Uterus (tissue), 4 donors: ENCODE results near the gene TIFAB. TPM values are rescaled to one million over a fixed set of nuclear protein-coding genes. Genes with fewer than 3 reads are reported as not detected.

Experiments
- DNase-seq, 2 donors: peaks; one replicate each; pipeline ENCODE4 v3.0.0-alpha.2; 2019 to 2020
- H3K27ac ChIP-seq, 2 donors: fragments of 200-600 bp; sonication (generic); 1 replicate in 1 of 2; 2 replicates in 1 of 2; pipeline ENCODE4 v1.5.1; 2016 to 2018
- H3K27me3 ChIP-seq, 2 donors: fragments of 200-600 bp; sonication (generic); one replicate each; pipeline ENCODE4 v1.5.1; 2018 to 2019; ENCODE audit warnings: control low read depth in 1 of 2
- H3K36me3 ChIP-seq, 2 donors: fragments of 200-600 bp; sonication (generic); one replicate each; pipeline ENCODE4 v1.5.1; 2019; ENCODE audit warnings: control low read depth in 1 of 2
- H3K4me1 ChIP-seq, 2 donors: fragments of 200-600 bp; sonication (generic); one replicate each; pipeline ENCODE4 v1.5.1; 2018 to 2019; ENCODE audit warnings: control low read depth in 1 of 2
- H3K4me3 ChIP-seq, 2 donors: fragments of 200-600 bp; sonication (generic); 1 replicate in 1 of 2; 2 replicates in 1 of 2; pipeline ENCODE4 v1.5.1; 2018 to 2019; ENCODE audit warnings: mild to moderate bottlenecking in 1 of 2
- H3K9me3 ChIP-seq, 2 donors: fragments of 200-600 bp; sonication (generic); one replicate each; pipeline ENCODE4 v1.5.1; 2019; ENCODE audit warnings: control low read depth in 1 of 2
- CTCF ChIP-seq, 4 experiments: fragments of 200-600 bp in 2 of 4; fragments of 450-650 bp in 2 of 4; sonication (generic) in 2 of 4; IDR thresholded peaks; one replicate each; pipeline ENCODE4 v1.5.1; 2016 to 2019; ENCODE audit warnings: antibody characterized with exemption in 4 of 4, mild to moderate bottlenecking in 2 of 4, moderate library complexity in 1 of 4
- POLR2A ChIP-seq, 2 donors: fragments of 450-650 bp; IDR thresholded peaks; one replicate each; pipeline ENCODE4 v1.6.1; 2016; ENCODE audit warnings: antibody characterized with exemption in 2 of 2, mild to moderate bottlenecking in 1 of 2, moderate library complexity in 1 of 2
- intact Hi-C: fragments of 100-400 bp; cut with DNase I; formaldehyde crosslinking; loops from one replicate; pipeline ENCODE4 v1.15.1; 2023; ENCODE audit warnings: low total_unique reads
- total RNA-seq, 4 donors: library from RNA; depleted of rRNA in 3 of 4; stranded (reverse); fragments of >200 nt in 3 of 4; gene quantifications; one replicate each; pipeline versions ENCODE4 v1.1.0 to v1.2.4, GENCODE V29; 2014 to 2023
- donor health status: DM: yes; HTN: yes; CAD: no.

The TIFAB gene
- total RNA-seq, 4 donors from 2014 or later: 0.28 TPM; not detected in 3

- Histone ChIP-seq H3K27ac (no peak overlapping the region), H3K36me3 (no peaks in the 10 kb centered on the region), H3K4me3 (no peak overlapping the region), H3K27me3 (no peaks in the 10 kb centered on the region), H3K4me1 (no peaks in the 10 kb centered on the region), H3K9me3 (no peaks in the 10 kb centered on the region)
- TF ChIP-seq CTCF (IDR thresholded peaks at IDR 0.05): no peak
- no peak for TF ChIP-seq POLR2A (IDR thresholded peaks at IDR 0.05)
- DNase-seq: no peak
- intact Hi-C loops: no loop called here
Measured at GRCh38 chr5:135481909-135482311, 29.8 kb upstream of the TIFAB start.

- H3K4me3 ChIP-seq: no peak overlapping the region
- no peaks in the 10 kb centered on the region for H3K9me3 ChIP-seq
- H3K27me3 ChIP-seq: no peaks in the 10 kb centered on the region
- H3K36me3 ChIP-seq: no peaks in the 10 kb centered on the region
- TF ChIP-seq CTCF (IDR thresholded peaks at IDR 0.05): no peak
- no peak for TF ChIP-seq POLR2A (IDR thresholded peaks at IDR 0.05)
- intact Hi-C loops: no loop called here
- no peak for DNase-seq
- H3K27ac ChIP-seq: no peak overlapping the region
- no peaks in the 10 kb centered on the region for H3K4me1 ChIP-seq
Measured at GRCh38 chr5:135481387-135481786, 29.2 kb upstream of the TIFAB start.

- H3K4me1 ChIP-seq: no peaks in the 10 kb centered on the region
- no peak overlapping the region for H3K4me3 ChIP-seq
- TF ChIP-seq POLR2A (IDR thresholded peaks at IDR 0.05): no peak
- no peak for TF ChIP-seq CTCF (IDR thresholded peaks at IDR 0.05)
- intact Hi-C loops: no loop called here
- DNase-seq: no peak
- no peaks in the 10 kb centered on the region for H3K36me3 ChIP-seq
- no peak overlapping the region for H3K27ac ChIP-seq
- no peaks in the 10 kb centered on the region for H3K27me3 ChIP-seq
- H3K9me3 ChIP-seq: no peaks in the 10 kb centered on the region
Measured at GRCh38 chr5:135480511-135480910, 28.4 kb upstream of the TIFAB start.

- intact Hi-C loops: no loop called here
- Histone ChIP-seq H3K4me3 (no peak overlapping the region), H3K9me3 (no peaks in the 10 kb centered on the region), H3K36me3 (no peaks in the 10 kb centered on the region), H3K27me3 (no peaks in the 10 kb centered on the region), H3K4me1 (no peaks in the 10 kb centered on the region), H3K27ac (no peak overlapping the region)
- DNase-seq: no peak
- TF ChIP-seq POLR2A (IDR thresholded peaks at IDR 0.05): no peak
- TF ChIP-seq CTCF (IDR thresholded peaks at IDR 0.05): no peak
Measured at GRCh38 chr5:135478938-135479337, 26.8 kb upstream of the TIFAB start.

GRCh38 chr5:135477613-135478066 is 25.5 kb upstream of the TIFAB start:
- intact Hi-C loops: no loop called here
- H3K27me3 ChIP-seq: no peaks in the 10 kb centered on the region
- H3K4me1 ChIP-seq: no peaks in the 10 kb centered on the region
- no peaks in the 10 kb centered on the region for H3K36me3 ChIP-seq
- H3K4me3 ChIP-seq: no peak overlapping the region
- no peaks in the 10 kb centered on the region for H3K9me3 ChIP-seq
- TF ChIP-seq POLR2A (IDR thresholded peaks at IDR 0.05): no peak
- no peak for TF ChIP-seq CTCF (IDR thresholded peaks at IDR 0.05)
- no peak overlapping the region for H3K27ac ChIP-seq
- no peak for DNase-seq
